ENCODE results near the gene VANGL2. TPM values are rescaled to one million over a fixed set of nuclear protein-coding genes. Genes with fewer than 3 reads are reported as not detected.

Gene VANGL2
- total and polyA plus RNA-seq, 2 experiments from 2014 or later: 17.7 to 51.3 TPM

- Histone ChIP-seq H3K27me3 (ENCODE audit: insufficient read depth) (no peaks in the 10 kb centered on the region), H3K9me2 (ENCODE audit: insufficient read depth) (no peaks in the 10 kb centered on the region), H3K4me2 (no peak overlapping the region), H3F3A (replicated peaks; ENCODE audit: low read depth) (0 out of 2 replicates have a peak, but pooled peaks cover under 1% of the 10 kb centered on the region), H3K4me1 (ENCODE audit: insufficient read depth) (no peaks in the 10 kb centered on the region), H4K20me1 (replicated peaks; ENCODE audit: insufficient read depth) (no peaks in the 10 kb centered on the region; the same call in 1 of the 2 replicates), H3K27ac (ENCODE audit: low read depth) (no peak overlapping the region), H3K36me3 (ENCODE audit: insufficient read depth) (peaks cover 38% of the 10 kb centered on the region), H2AFZ (no peak overlapping the region), H3K4me3 (no peak overlapping the region), H3K79me2 (replicated peaks; ENCODE audit: insufficient read depth) (no peaks in the 10 kb centered on the region)
- TF ChIP-seq ETS1 (IDR thresholded peaks at IDR 0.05) (no peak), EZH2phosphoT487 (IDR thresholded peaks at IDR 0.05; ENCODE audit: unreplicated experiment) (no peak)
- peaks cover 85% of the 10 kb centered on the region for H3K36me3 Mint-ChIP-seq (ENCODE audit: low read depth)
- no peak for DNase-seq (ENCODE audit: low spot score)
- H3K4me3 Mint-ChIP-seq: no peak overlapping the region
- H3K27me3 Mint-ChIP-seq (ENCODE audit: insufficient read depth, low read depth, poor library complexity): peaks cover 2% of the 10 kb centered on the region
- H3K27ac Mint-ChIP-seq: no peak overlapping the region
- no peak for ATAC-seq
- no peaks in the 10 kb centered on the region for H3K4me1 Mint-ChIP-seq
- no peaks in the 10 kb centered on the region for H3K9me3 Mint-ChIP-seq
Observed at GRCh38 chr1:160353223-160353622, 47.1 kb upstream of the VANGL2 start.

- TF ChIP-seq NANOG (IDR thresholded peaks at IDR 0.05; ENCODE audit: borderline replicate concordance): no peak
- peak; percentile 89 to 92 for TF ChIP-seq CTCF (conservative IDR thresholded peaks at IDR 0.05; ENCODE audit: low read depth in 2 of 2)
- ATAC-seq (peak; percentile 98), DNase-seq (ENCODE audit: low spot score) (peak; percentile 73)
- Histone ChIP-seq H3K4me1 (ENCODE audit: insufficient read depth) (no peaks in the 10 kb centered on the region), H3K27me3 (ENCODE audit: insufficient read depth) (no peaks in the 10 kb centered on the region), H3K27ac (ENCODE audit: low read depth) (no peak overlapping the region), H3K36me3 (ENCODE audit: insufficient read depth) (peaks cover 42% of the 10 kb centered on the region), H4K20me1 (replicated peaks; ENCODE audit: insufficient read depth) (no peaks in the 10 kb centered on the region; the same call in 1 of the 2 replicates), H3K4me3 (no peak overlapping the region), H3K4me2 (no peak overlapping the region), H3K79me2 (replicated peaks; ENCODE audit: insufficient read depth) (no peaks in the 10 kb centered on the region), H3K9me2 (ENCODE audit: insufficient read depth) (no peaks in the 10 kb centered on the region), H2AFZ (no peak overlapping the region), H3F3A (replicated peaks; ENCODE audit: low read depth) (no peaks in the 10 kb centered on the region)
- Mint-ChIP-seq H3K36me3 (ENCODE audit: low read depth) (peaks cover 92% of the 10 kb centered on the region), H3K27ac (no peak overlapping the region; the same call in 1 of the 2 replicates), H3K9me3 (no peaks in the 10 kb centered on the region), H3K4me3 (no peak overlapping the region; the same call in 2 of the 3 replicates), H3K27me3 (ENCODE audit: insufficient read depth, low read depth, poor library complexity) (peaks cover 2% of the 10 kb centered on the region), H3K4me1 (no peaks in the 10 kb centered on the region)
Observed at GRCh38 chr1:160354388-160354985, 45.9 kb upstream of the VANGL2 start.

- H3F3A ChIP-seq (replicated peaks; ENCODE audit: low read depth): no peaks in the 10 kb centered on the region
- H3K4me3 Mint-ChIP-seq: no peak overlapping the region
- H3K9me3 Mint-ChIP-seq: no peaks in the 10 kb centered on the region
- no peak for ATAC-seq
- H3K27me3 ChIP-seq (ENCODE audit: insufficient read depth): no peaks in the 10 kb centered on the region
- no peak overlapping the region for H3K27ac Mint-ChIP-seq
- H3K4me3 ChIP-seq: no peak overlapping the region
- no peak overlapping the region for H3K4me2 ChIP-seq
- peaks cover 37% of the 10 kb centered on the region for H3K36me3 ChIP-seq (ENCODE audit: insufficient read depth)
- peaks cover 3% of the 10 kb centered on the region for H3K27me3 Mint-ChIP-seq (ENCODE audit: insufficient read depth, low read depth, poor library complexity)
- no peaks in the 10 kb centered on the region for H4K20me1 ChIP-seq (replicated peaks; ENCODE audit: insufficient read depth)
- H3K4me1 ChIP-seq (ENCODE audit: insufficient read depth): peaks cover 8% of the 10 kb centered on the region
- no peak overlapping the region for H3K27ac ChIP-seq (ENCODE audit: low read depth)
- peaks cover 80% of the 10 kb centered on the region for H3K36me3 Mint-ChIP-seq (ENCODE audit: low read depth)
- H2AFZ ChIP-seq: no peak overlapping the region
- H3K4me1 Mint-ChIP-seq: peaks cover 16% of the 10 kb centered on the region
- DNase-seq (ENCODE audit: low spot score): no peak
- no peaks in the 10 kb centered on the region for H3K79me2 ChIP-seq (replicated peaks; ENCODE audit: insufficient read depth)
- H3K9me2 ChIP-seq (ENCODE audit: insufficient read depth): no peaks in the 10 kb centered on the region
- no peak for TF ChIP-seq EZH2phosphoT487 (IDR thresholded peaks at IDR 0.05; ENCODE audit: unreplicated experiment)
- no peak for TF ChIP-seq CREB1 (CRISPR knock-in tag; IDR thresholded peaks at IDR 0.05; ENCODE audit: low read depth)
- no peak for TF ChIP-seq POLR2AphosphoS5 (IDR thresholded peaks at IDR 0.05; ENCODE audit: low read depth)
- TF ChIP-seq CTCF (conservative IDR thresholded peaks at IDR 0.05; ENCODE audit: low read depth in 2 of 2): no peak
Observed at GRCh38 chr1:160357286-160358002, 42.9 kb upstream of the VANGL2 start.

All from GM23338 (cell line).